ENCODE measurements around the gene RAD17.

DNA sequence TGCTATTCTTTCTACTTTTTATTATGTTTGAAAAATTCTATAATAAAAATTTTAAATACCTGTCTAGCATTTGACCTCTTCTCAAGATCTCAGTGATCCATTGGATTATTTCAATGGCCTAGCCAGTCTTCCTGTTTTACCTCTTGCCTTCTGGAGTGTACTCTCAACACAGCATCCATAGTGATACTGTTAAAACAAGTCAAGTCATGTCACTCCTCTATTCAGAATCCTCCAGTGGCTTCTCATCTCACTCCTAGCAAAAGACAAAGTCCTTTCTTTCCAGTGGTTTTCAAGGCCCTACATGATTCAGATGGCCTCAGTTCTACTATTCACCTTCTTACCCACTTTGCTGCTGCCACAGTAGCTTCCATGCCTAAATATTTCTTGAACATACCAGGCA is 47.1 kb downstream of the RAD17 start:
- TF ChIP-seq, protein P1, sequence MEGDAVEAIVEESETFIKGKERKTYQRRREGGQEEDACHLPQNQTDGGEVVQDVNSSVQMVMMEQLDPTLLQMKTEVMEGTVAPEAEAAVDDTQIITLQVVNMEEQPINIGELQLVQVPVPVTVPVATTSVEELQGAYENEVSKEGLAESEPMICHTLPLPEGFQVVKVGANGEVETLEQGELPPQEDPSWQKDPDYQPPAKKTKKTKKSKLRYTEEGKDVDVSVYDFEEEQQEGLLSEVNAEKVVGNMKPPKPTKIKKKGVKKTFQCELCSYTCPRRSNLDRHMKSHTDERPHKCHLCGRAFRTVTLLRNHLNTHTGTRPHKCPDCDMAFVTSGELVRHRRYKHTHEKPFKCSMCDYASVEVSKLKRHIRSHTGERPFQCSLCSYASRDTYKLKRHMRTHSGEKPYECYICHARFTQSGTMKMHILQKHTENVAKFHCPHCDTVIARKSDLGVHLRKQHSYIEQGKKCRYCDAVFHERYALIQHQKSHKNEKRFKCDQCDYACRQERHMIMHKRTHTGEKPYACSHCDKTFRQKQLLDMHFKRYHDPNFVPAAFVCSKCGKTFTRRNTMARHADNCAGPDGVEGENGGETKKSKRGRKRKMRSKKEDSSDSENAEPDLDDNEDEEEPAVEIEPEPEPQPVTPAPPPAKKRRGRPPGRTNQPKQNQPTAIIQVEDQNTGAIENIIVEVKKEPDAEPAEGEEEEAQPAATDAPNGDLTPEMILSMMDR (conservative IDR thresholded peaks at IDR 0.05; ENCODE audit: low read depth in 2 of 2) = no peak
- TF ChIP-seq EZH2 (IDR thresholded peaks at IDR 0.05; ENCODE audit: low read depth, unreplicated experiment) (no peak), POLR2AphosphoS5 (IDR thresholded peaks at IDR 0.05; ENCODE audit: low read depth) (no peak), EZH2phosphoT487 (IDR thresholded peaks at IDR 0.05; ENCODE audit: unreplicated experiment) (no peak), STAT1 (IDR thresholded peaks at IDR 0.05; ENCODE audit: unreplicated experiment) (no peak), JUNB (IDR thresholded peaks at IDR 0.05; ENCODE audit: unreplicated experiment) (no peak), ZNF114 (CRISPR knock-in tag; IDR thresholded peaks at IDR 0.05) (no peak), CREB1 (CRISPR knock-in tag; IDR thresholded peaks at IDR 0.05; ENCODE audit: low read depth) (no peak), NANOG (IDR thresholded peaks at IDR 0.05; ENCODE audit: borderline replicate concordance) (no peak), ZNF331 (CRISPR knock-in tag; IDR thresholded peaks at IDR 0.05; ENCODE audit: low read depth) (no peak), ZNF462 (CRISPR knock-in tag; IDR thresholded peaks at IDR 0.05) (no peak)
- TF ChIP-seq, protein P2, sequence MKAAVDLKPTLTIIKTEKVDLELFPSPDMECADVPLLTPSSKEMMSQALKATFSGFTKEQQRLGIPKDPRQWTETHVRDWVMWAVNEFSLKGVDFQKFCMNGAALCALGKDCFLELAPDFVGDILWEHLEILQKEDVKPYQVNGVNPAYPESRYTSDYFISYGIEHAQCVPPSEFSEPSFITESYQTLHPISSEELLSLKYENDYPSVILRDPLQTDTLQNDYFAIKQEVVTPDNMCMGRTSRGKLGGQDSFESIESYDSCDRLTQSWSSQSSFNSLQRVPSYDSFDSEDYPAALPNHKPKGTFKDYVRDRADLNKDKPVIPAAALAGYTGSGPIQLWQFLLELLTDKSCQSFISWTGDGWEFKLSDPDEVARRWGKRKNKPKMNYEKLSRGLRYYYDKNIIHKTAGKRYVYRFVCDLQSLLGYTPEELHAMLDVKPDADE (IDR thresholded peaks at IDR 0.05) = no peak
- TF ChIP-seq, protein P3, sequence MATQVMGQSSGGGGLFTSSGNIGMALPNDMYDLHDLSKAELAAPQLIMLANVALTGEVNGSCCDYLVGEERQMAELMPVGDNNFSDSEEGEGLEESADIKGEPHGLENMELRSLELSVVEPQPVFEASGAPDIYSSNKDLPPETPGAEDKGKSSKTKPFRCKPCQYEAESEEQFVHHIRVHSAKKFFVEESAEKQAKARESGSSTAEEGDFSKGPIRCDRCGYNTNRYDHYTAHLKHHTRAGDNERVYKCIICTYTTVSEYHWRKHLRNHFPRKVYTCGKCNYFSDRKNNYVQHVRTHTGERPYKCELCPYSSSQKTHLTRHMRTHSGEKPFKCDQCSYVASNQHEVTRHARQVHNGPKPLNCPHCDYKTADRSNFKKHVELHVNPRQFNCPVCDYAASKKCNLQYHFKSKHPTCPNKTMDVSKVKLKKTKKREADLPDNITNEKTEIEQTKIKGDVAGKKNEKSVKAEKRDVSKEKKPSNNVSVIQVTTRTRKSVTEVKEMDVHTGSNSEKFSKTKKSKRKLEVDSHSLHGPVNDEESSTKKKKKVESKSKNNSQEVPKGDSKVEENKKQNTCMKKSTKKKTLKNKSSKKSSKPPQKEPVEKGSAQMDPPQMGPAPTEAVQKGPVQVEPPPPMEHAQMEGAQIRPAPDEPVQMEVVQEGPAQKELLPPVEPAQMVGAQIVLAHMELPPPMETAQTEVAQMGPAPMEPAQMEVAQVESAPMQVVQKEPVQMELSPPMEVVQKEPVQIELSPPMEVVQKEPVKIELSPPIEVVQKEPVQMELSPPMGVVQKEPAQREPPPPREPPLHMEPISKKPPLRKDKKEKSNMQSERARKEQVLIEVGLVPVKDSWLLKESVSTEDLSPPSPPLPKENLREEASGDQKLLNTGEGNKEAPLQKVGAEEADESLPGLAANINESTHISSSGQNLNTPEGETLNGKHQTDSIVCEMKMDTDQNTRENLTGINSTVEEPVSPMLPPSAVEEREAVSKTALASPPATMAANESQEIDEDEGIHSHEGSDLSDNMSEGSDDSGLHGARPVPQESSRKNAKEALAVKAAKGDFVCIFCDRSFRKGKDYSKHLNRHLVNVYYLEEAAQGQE (IDR thresholded peaks at IDR 0.05; ENCODE audit: unreplicated experiment) = no peak
